WTC11 (cell line): ENCODE measurements around the gene FOLR1. TPM values are rescaled to one million over a fixed set of nuclear protein-coding genes. Genes with fewer than 3 reads are reported as not detected.

Experiments used
- ATAC-seq: fragments of 200-7000 bp; cut with Tn5 transposase; 2 replicates; pipeline ENCODE4 v1.10.0; 2021; ENCODE audit warnings: mild to moderate bottlenecking, moderate library complexity
- CTCF ChIA-PET: fragments of 300-600 bp; sonication (Branson Sonifier 250); formaldehyde crosslinking; loops from one replicate; lab custom pipeline; 2021; ENCODE audit warnings: antibody characterized with exemption; lab: Charles Lee
- POLR2A ChIA-PET: fragments of 350-600 bp; sonication (Branson Sonifier 250); formaldehyde crosslinking; loops from one replicate; lab custom pipeline; 2021; ENCODE audit warnings: antibody characterized with exemption; lab: Charles Lee
- DNase-seq: peaks from one replicate; pipeline ENCODE4 v3.0.0; 2021; ENCODE audit warnings: low spot score
- H3K27ac Mint-ChIP-seq: 2 replicates; pipeline ENCODE4 v1.8.0; 2021; ENCODE audit warnings: mixed read lengths
- H3K27me3 Mint-ChIP-seq: 2 replicates; pipeline ENCODE4 v1.8.0; 2021; ENCODE audit warnings: low read depth, mild to moderate bottlenecking, moderate library complexity, mixed read lengths
- H3K36me3 Mint-ChIP-seq: 2 replicates; pipeline ENCODE4 v1.8.0; 2021; ENCODE audit warnings: mixed read lengths
- H3K4me1 Mint-ChIP-seq: 2 replicates; pipeline ENCODE4 v1.8.0; 2022; ENCODE audit warnings: mixed read lengths
- H3K4me3 Mint-ChIP-seq: 2 replicates; pipeline ENCODE4 v1.8.0; 2021; ENCODE audit warnings: mild to moderate bottlenecking, moderate library complexity, mixed read lengths
- H3K9me3 Mint-ChIP-seq: 2 replicates; pipeline ENCODE4 v1.8.0; 2021; ENCODE audit warnings: mixed read lengths
- CREM ChIP-seq: sonication (generic); formaldehyde crosslinking; IDR thresholded peaks from 2 replicates; pipeline ENCODE4 v1.8.1; 2022; ENCODE audit warnings: mild to moderate bottlenecking, missing genetic modification reagents, moderate library complexity
- ELF4 ChIP-seq: sonication (generic); formaldehyde crosslinking; IDR thresholded peaks from 2 replicates; pipeline ENCODE4 v1.8.1; 2022; ENCODE audit warnings: low read depth, mild to moderate bottlenecking, moderate library complexity, missing genetic modification reagents
- FOXK1 ChIP-seq: sonication (generic); formaldehyde crosslinking; IDR thresholded peaks from 2 replicates; pipeline ENCODE4 v1.8.0; 2022; ENCODE audit warnings: mild to moderate bottlenecking, moderate library complexity, missing genetic modification reagents
- GABPB1 ChIP-seq: sonication (generic); formaldehyde crosslinking; IDR thresholded peaks from 2 replicates; pipeline ENCODE4 v1.8.1; 2023; ENCODE audit warnings: mild to moderate bottlenecking, missing genetic modification reagents
- HMGA2 ChIP-seq: fragments of 250-450 bp; sonication (Bioruptor Pico); IDR thresholded peaks from 2 replicates; pipeline ENCODE4 v1.4.0; 2021; ENCODE audit warnings: mild to moderate bottlenecking, moderate library complexity
- JAZF1 ChIP-seq: fragments of 250-450 bp; sonication (Bioruptor Pico); IDR thresholded peaks from 2 replicates; pipeline ENCODE4 v1.9.0; 2021; ENCODE audit warnings: moderate library complexity, mild to moderate bottlenecking, inconsistent platforms
- MXD4 ChIP-seq: fragments of 250-450 bp; sonication (Bioruptor Pico); IDR thresholded peaks from 2 replicates; pipeline ENCODE4 v1.8.0; 2021; ENCODE audit warnings: mild to moderate bottlenecking, moderate library complexity, borderline replicate concordance
- NR2C2 ChIP-seq: sonication (generic); formaldehyde crosslinking; IDR thresholded peaks from 2 replicates; pipeline ENCODE4 v1.8.0; 2022; ENCODE audit warnings: mild to moderate bottlenecking, missing genetic modification reagents
- PREB ChIP-seq: sonication (generic); formaldehyde crosslinking; IDR thresholded peaks from 2 replicates; pipeline ENCODE4 v1.8.1; 2022; ENCODE audit warnings: mild to moderate bottlenecking, missing genetic modification reagents, moderate library complexity, borderline replicate concordance
- SMAD4 ChIP-seq: sonication (generic); formaldehyde crosslinking; IDR thresholded peaks from 2 replicates; pipeline ENCODE4 v1.8.0; 2022; ENCODE audit warnings: mild to moderate bottlenecking, missing genetic modification reagents
- SOX15 ChIP-seq: fragments of 250-450 bp; sonication (Bioruptor Pico); IDR thresholded peaks from 2 replicates; pipeline ENCODE4 v1.9.0; 2021; ENCODE audit warnings: mild to moderate bottlenecking
- TEAD1 ChIP-seq: sonication (generic); formaldehyde crosslinking; IDR thresholded peaks from 2 replicates; pipeline ENCODE4 v1.8.0; 2022; ENCODE audit warnings: mild to moderate bottlenecking, missing genetic modification reagents
- TP53 ChIP-seq: sonication (generic); formaldehyde crosslinking; IDR thresholded peaks from 2 replicates; pipeline ENCODE4 v1.8.1; 2023; ENCODE audit warnings: mild to moderate bottlenecking, missing genetic modification reagents
- ZNF263 ChIP-seq: sonication (generic); formaldehyde crosslinking; IDR thresholded peaks from 2 replicates; pipeline ENCODE4 v1.8.1; 2022; ENCODE audit warnings: low read depth, mild to moderate bottlenecking, moderate library complexity, missing genetic modification reagents
- ZNF396 ChIP-seq: fragments of 250-450 bp; sonication (Bioruptor Pico); IDR thresholded peaks from 2 replicates; pipeline ENCODE4 v1.8.0; 2021; ENCODE audit warnings: mild to moderate bottlenecking, moderate library complexity, borderline replicate concordance
- ZNF416 ChIP-seq: fragments of 250-450 bp; sonication (Bioruptor Pico); IDR thresholded peaks from 2 replicates; pipeline ENCODE4 v1.9.0; 2021; ENCODE audit warnings: mild to moderate bottlenecking, inconsistent platforms
- ZNF425 ChIP-seq: fragments of 250-450 bp; sonication (Bioruptor Pico); conservative IDR thresholded peaks from 2 replicates; pipeline ENCODE4 v1.9.0; 2021; ENCODE audit warnings: mild to moderate bottlenecking
- ZNF512 ChIP-seq: sonication (generic); formaldehyde crosslinking; IDR thresholded peaks from 2 replicates; pipeline ENCODE4 v1.8.1; 2022; ENCODE audit warnings: missing genetic modification reagents, borderline replicate concordance
- ZSCAN18 ChIP-seq: fragments of 250-450 bp; sonication (Bioruptor Pico); IDR thresholded peaks from 2 replicates; pipeline ENCODE4 v2.1.2; 2022; ENCODE audit warnings: mild to moderate bottlenecking, moderate library complexity
- total RNA-seq: library from RNA; stranded (reverse); gene quantifications from 3 replicates; pipeline ENCODE4 v1.2.3, GENCODE V29; 2021
- TF ChIP-seq, protein P1 (sequence below): sonication (generic); formaldehyde crosslinking; IDR thresholded peaks from 2 replicates; pipeline ENCODE4 v1.8.1; 2023; ENCODE audit warnings: mild to moderate bottlenecking, missing genetic modification reagents

FOLR1 gene
- total RNA-seq, 1 experiment from 2014 or later: 0.35 TPM

GRCh38 chr11:72234514-72234830 lies 42.5 kb downstream of the FOLR1 start (continued):
- TF ChIP-seq JAZF1: no peak

- peaks cover 15% of the 10 kb centered on the region for H3K27me3 Mint-ChIP-seq
- DNase-seq (no peak), ATAC-seq (no peak)
- no peak overlapping the region for H3K4me3 Mint-ChIP-seq
- no peaks in the 10 kb centered on the region for H3K9me3 Mint-ChIP-seq
- ChIA-PET CTCF (interaction anchor here (0.6 to 0.9 kb wide), 2 partner anchors 120 to 196 kb away, joined by 4 to 6 read pairs; no protein-coding TSS in a partner anchor), POLR2A (no interaction called here)
- TF ChIP-seq, protein P1, sequence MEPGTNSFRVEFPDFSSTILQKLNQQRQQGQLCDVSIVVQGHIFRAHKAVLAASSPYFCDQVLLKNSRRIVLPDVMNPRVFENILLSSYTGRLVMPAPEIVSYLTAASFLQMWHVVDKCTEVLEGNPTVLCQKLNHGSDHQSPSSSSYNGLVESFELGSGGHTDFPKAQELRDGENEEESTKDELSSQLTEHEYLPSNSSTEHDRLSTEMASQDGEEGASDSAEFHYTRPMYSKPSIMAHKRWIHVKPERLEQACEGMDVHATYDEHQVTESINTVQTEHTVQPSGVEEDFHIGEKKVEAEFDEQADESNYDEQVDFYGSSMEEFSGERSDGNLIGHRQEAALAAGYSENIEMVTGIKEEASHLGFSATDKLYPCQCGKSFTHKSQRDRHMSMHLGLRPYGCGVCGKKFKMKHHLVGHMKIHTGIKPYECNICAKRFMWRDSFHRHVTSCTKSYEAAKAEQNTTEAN (CRISPR knock-in tag): no peak
- no peak for TF ChIP-seq ZNF263
- TF ChIP-seq GABPB1 (CRISPR knock-in tag): no peak
- TF ChIP-seq ZNF512 (CRISPR knock-in tag): no peak
- no peak for TF ChIP-seq ELF4 (CRISPR knock-in tag)
- no peak for TF ChIP-seq NR2C2 (CRISPR knock-in tag)
- no peak for TF ChIP-seq ZNF425 (CRISPR knock-in tag)
- no peak for TF ChIP-seq SMAD4
- TF ChIP-seq SOX15 (CRISPR knock-in tag): no peak
- TF ChIP-seq TP53 (CRISPR knock-in tag): no peak
- TF ChIP-seq MXD4: no peak
- no peak for TF ChIP-seq TEAD1 (CRISPR knock-in tag)
- TF ChIP-seq FOXK1 (CRISPR knock-in tag): no peak
- TF ChIP-seq ZNF396 (CRISPR knock-in tag): no peak
- TF ChIP-seq ZSCAN18 (CRISPR knock-in tag): no peak
- no peak for TF ChIP-seq HMGA2
- TF ChIP-seq CREM (CRISPR knock-in tag): no peak
- no peak for TF ChIP-seq JAZF1
- no peak overlapping the region for H3K27ac Mint-ChIP-seq
- peaks cover 45% of the 10 kb centered on the region for H3K36me3 Mint-ChIP-seq
- peaks cover 17% of the 10 kb centered on the region for H3K4me1 Mint-ChIP-seq
These were observed 43.0 kb downstream of the FOLR1 start for GRCh38 chr11:72234920-72235319.

GRCh38 chr11:72235351-72236057 lies 43.6 kb downstream of the FOLR1 start:
- Mint-ChIP-seq H3K4me3 (no peak overlapping the region), H3K27me3 (peaks cover 21% of the 10 kb centered on the region), H3K9me3 (no peaks in the 10 kb centered on the region), H3K27ac (no peak overlapping the region), H3K36me3 (peaks cover 42% of the 10 kb centered on the region), H3K4me1 (peaks cover 21% of the 10 kb centered on the region)
- ChIA-PET CTCF (interaction anchor here (0.7 to 4.8 kb wide), 3 partner anchors 10 to 201 kb away, joined by 5 to 123 read pairs (median 64); partner anchors contain the start of gene INPPL1), POLR2A (interaction anchor here (5.7 kb wide), 1 partner anchor 11 kb away, joined by 37 read pairs; the partner anchor contains the start of gene INPPL1)
- TF ChIP-seq ZNF416 (CRISPR knock-in tag) (no peak), PREB (CRISPR knock-in tag) (no peak)
- ATAC-seq (no peak), DNase-seq (no peak)
